ENCODE measurements around the gene CTIF.

Gene CTIF

DNA sequence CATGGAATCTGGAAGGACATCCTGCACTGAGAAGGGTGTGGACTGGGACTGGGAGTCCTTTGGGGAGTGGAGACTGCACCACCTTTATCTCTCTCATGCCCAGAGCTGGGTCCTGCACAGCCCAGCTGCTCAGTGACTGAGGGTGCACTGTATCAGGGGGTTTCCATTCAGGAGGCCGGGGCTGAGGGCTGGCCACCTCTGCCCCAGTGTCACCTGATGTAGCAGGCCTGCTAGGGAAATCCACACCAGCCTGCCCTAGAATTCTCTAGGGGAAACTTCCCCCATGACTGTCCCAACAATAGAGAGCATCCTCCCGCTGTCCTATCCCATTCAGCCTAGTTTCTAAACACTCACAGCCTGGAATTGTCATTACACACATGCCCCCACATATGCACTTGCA lies 116.7 kb downstream of the CTIF start:
- Mint-ChIP-seq H3K36me3 (ENCODE audit: low read depth) (no peaks in the 10 kb centered on the region), H3K27ac (no peak overlapping the region), H3K27me3 (no peaks in the 10 kb centered on the region), H3K4me3 (no peak overlapping the region), H3K9me3 (no peaks in the 10 kb centered on the region), H3K4me1 (ENCODE audit: low read depth) (no peaks in the 10 kb centered on the region)

- Mint-ChIP-seq H3K27me3 (no peaks in the 10 kb centered on the region), H3K9me3 (no peaks in the 10 kb centered on the region), H3K4me1 (ENCODE audit: low read depth) (no peaks in the 10 kb centered on the region), H3K36me3 (ENCODE audit: low read depth) (no peaks in the 10 kb centered on the region), H3K4me3 (no peak overlapping the region), H3K27ac (no peak overlapping the region)
These were observed 117.3 kb downstream of the CTIF start for GRCh38 chr18:48656176-48656575.

- no peaks in the 10 kb centered on the region for H3K9me3 Mint-ChIP-seq
- H3K27ac Mint-ChIP-seq: no peak overlapping the region
- H3K4me1 Mint-ChIP-seq (ENCODE audit: low read depth): no peaks in the 10 kb centered on the region
- no peak overlapping the region for H3K4me3 Mint-ChIP-seq
- no peaks in the 10 kb centered on the region for H3K36me3 Mint-ChIP-seq (ENCODE audit: low read depth)
- no peaks in the 10 kb centered on the region for H3K27me3 Mint-ChIP-seq
These were observed 117.8 kb downstream of the CTIF start for GRCh38 chr18:48656582-48656981.

GRCh38 chr18:48657447-48658120 lies 118.8 kb downstream of the CTIF start:
- no peaks in the 10 kb centered on the region for H3K27me3 Mint-ChIP-seq
- no peak overlapping the region for H3K27ac Mint-ChIP-seq
- H3K36me3 Mint-ChIP-seq (ENCODE audit: low read depth): no peaks in the 10 kb centered on the region
- H3K4me1 Mint-ChIP-seq (ENCODE audit: low read depth): no peaks in the 10 kb centered on the region
- no peak overlapping the region for H3K4me3 Mint-ChIP-seq
- H3K9me3 Mint-ChIP-seq: no peaks in the 10 kb centered on the region

- Mint-ChIP-seq H3K4me3 (no peak overlapping the region), H3K27ac (no peak overlapping the region), H3K4me1 (ENCODE audit: low read depth) (no peaks in the 10 kb centered on the region), H3K9me3 (no peaks in the 10 kb centered on the region), H3K36me3 (ENCODE audit: low read depth) (no peaks in the 10 kb centered on the region), H3K27me3 (no peaks in the 10 kb centered on the region)
These were observed 119.9 kb downstream of the CTIF start for GRCh38 chr18:48658721-48659120.

GRCh38 chr18:48659188-48660009 lies 120.6 kb downstream of the CTIF start:
- Mint-ChIP-seq H3K9me3 (no peaks in the 10 kb centered on the region), H3K36me3 (ENCODE audit: low read depth) (no peaks in the 10 kb centered on the region), H3K27me3 (no peaks in the 10 kb centered on the region), H3K4me1 (ENCODE audit: low read depth) (no peaks in the 10 kb centered on the region), H3K4me3 (no peak overlapping the region), H3K27ac (no peak overlapping the region)

DNA sequence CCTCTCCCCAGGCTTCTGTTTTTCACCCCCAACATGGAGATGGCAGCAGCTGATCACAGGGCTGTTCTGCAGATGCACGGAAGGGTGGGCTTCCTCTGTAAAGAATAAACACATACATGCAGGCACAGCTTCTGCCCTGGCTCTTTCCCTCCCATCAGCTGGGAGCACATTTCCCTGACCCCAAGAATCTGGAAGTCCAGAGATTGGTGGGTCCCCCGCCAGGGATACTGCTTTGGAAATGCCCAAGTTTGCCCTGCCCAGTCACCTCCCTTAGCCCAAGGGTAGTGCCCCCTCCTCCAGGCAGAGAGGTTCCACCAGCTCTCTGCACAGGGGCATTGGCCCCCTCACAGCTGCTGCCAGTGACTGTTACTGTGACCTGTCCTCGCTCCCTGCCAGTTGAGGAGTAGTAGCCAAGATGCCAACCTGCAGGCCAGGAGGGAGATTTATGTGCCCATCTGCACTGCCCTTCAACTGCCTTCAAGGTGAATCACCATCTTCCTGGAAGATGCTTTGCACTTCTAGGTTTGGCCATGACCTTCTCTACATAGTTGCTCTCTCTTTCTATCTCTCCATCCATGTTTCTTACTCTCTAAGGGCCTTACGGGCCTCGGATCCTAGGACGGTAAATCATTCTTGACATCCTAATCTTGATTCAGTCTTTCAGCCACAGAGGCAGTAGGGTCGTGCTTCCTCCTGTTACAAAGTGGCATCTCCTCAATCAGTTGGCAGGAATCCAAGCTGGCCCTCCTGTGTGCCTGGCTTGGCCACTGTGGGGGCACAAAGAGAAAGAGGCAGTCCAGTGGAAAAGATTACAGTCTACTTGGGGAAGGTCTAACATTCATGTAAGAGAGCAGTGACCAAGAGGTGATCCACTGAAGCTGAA lies 121.8 kb downstream of the CTIF start:
- Mint-ChIP-seq H3K4me3 (no peak overlapping the region), H3K27ac (no peak overlapping the region), H3K27me3 (no peaks in the 10 kb centered on the region), H3K9me3 (no peaks in the 10 kb centered on the region), H3K4me1 (ENCODE audit: low read depth) (no peaks in the 10 kb centered on the region), H3K36me3 (ENCODE audit: low read depth) (no peaks in the 10 kb centered on the region)

- peaks cover 5% of the 10 kb centered on the region for H3K36me3 Mint-ChIP-seq (ENCODE audit: low read depth)
- no peaks in the 10 kb centered on the region for H3K4me1 Mint-ChIP-seq (ENCODE audit: low read depth)
- H3K9me3 Mint-ChIP-seq: peaks cover 4% of the 10 kb centered on the region
- H3K4me3 Mint-ChIP-seq: no peak overlapping the region
- H3K27ac Mint-ChIP-seq: no peak overlapping the region
- H3K27me3 Mint-ChIP-seq: peaks cover 3% of the 10 kb centered on the region
These were observed 122.6 kb downstream of the CTIF start for GRCh38 chr18:48661421-48661820.

GRCh38 chr18:48662011-48662661 lies 123.3 kb downstream of the CTIF start:
- H3K27ac Mint-ChIP-seq: no peak overlapping the region
- H3K4me3 Mint-ChIP-seq: no peak overlapping the region
- H3K36me3 Mint-ChIP-seq (ENCODE audit: low read depth): peaks cover 5% of the 10 kb centered on the region
- H3K27me3 Mint-ChIP-seq: peaks cover 3% of the 10 kb centered on the region
- no peaks in the 10 kb centered on the region for H3K4me1 Mint-ChIP-seq (ENCODE audit: low read depth)
- H3K9me3 Mint-ChIP-seq: peaks cover 4% of the 10 kb centered on the region

DNA sequence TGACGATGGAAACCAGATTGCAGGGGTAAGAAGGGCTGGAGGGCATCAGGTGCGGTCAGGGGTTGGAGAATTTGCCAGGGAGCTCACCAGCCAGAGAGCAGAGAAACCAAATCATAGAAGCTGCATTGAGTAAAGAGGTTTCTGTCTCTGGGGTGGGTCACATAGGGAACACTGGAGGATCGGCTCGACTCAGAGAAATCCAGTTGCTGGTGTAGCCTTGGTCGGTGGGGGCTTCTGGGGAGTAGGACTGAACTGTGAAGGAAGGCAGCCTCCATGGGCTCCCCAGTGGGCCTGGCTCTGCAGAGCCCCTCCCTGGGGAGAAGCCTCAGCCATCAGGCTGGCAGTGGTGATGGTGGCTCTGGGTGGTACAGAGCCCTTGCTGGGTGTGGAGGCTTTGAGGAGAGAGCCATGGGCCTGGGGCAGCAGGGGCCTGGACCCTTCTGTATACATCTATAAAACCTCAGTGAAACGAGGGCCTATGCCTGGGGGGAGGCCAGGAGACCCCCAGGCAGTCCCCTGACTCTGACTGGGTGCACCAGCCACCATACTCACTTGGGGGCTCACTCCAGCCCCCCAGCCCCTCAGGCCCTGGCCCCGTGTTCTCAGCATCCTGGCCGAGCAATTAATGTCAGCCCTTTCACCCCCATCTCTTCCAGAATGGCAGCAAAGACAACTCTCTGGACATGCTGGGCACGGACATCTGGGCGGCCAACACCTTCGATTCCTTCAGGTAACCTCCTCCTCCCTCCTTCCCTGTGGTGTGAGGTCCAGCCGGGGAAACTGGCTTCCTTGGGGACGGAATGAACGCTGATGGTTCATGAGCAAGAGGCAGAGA lies 124.5 kb downstream of the CTIF start:
- Mint-ChIP-seq H3K4me1 (ENCODE audit: low read depth) (no peaks in the 10 kb centered on the region), H3K9me3 (peaks cover 4% of the 10 kb centered on the region), H3K36me3 (ENCODE audit: low read depth) (peaks cover 5% of the 10 kb centered on the region), H3K4me3 (no peak overlapping the region), H3K27ac (no peak overlapping the region), H3K27me3 (peaks cover 3% of the 10 kb centered on the region)

GRCh38 chr18:48663931-48664847 lies 125.4 kb downstream of the CTIF start:
- H3K4me1 Mint-ChIP-seq (ENCODE audit: low read depth): no peaks in the 10 kb centered on the region
- H3K36me3 Mint-ChIP-seq (ENCODE audit: low read depth): peaks cover 5% of the 10 kb centered on the region
- H3K27ac Mint-ChIP-seq: no peak overlapping the region
- H3K4me3 Mint-ChIP-seq: no peak overlapping the region
- peaks cover 4% of the 10 kb centered on the region for H3K9me3 Mint-ChIP-seq
- peaks cover 3% of the 10 kb centered on the region for H3K27me3 Mint-ChIP-seq

DNA sequence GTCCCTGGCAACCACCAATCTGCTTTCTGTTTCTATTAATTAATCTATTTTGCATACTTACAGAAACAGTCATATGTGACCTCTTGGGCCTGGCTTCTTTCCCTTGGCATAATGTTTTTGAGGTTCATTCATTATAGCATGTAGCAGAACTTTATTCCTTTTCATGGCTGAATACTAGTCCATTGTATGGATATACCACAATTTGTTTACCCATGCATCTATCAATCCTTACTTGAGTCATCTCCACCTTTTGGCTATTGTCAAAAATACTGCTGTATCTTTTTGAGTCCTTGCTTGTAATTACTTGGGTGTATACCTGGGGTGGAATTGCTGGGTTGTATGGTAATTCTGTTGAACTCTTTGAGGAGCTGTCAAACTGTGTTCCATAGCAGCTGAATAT lies 126.8 kb downstream of the CTIF start:
- peaks cover 3% of the 10 kb centered on the region for H3K27me3 Mint-ChIP-seq
- H3K9me3 Mint-ChIP-seq: peaks cover 4% of the 10 kb centered on the region

GRCh38 chr18:48666613-48667012 lies 127.8 kb downstream of the CTIF start:
- Mint-ChIP-seq H3K27me3 (peaks cover 3% of the 10 kb centered on the region), H3K36me3 (ENCODE audit: low read depth) (peaks cover 11% of the 10 kb centered on the region), H3K9me3 (peaks cover 8% of the 10 kb centered on the region), H3K4me1 (ENCODE audit: low read depth) (no peaks in the 10 kb centered on the region), H3K4me3 (no peak overlapping the region), H3K27ac (no peak overlapping the region)

More for the DNA sequence above, 126.8 kb downstream of the CTIF start:
- Mint-ChIP-seq H3K4me3 (no peak overlapping the region), H3K4me1 (ENCODE audit: low read depth) (no peaks in the 10 kb centered on the region), H3K27ac (no peak overlapping the region), H3K36me3 (ENCODE audit: low read depth) (peaks cover 5% of the 10 kb centered on the region)

All from stimulated activated naive CD8-positive, alpha-beta T cell treated with anti-CD3 and anti-CD28 coated beads, Interleukin-15, Interleukin-2, amounts not matched to agents 100 ng/mL and 50 ng/mL, for 24 hours (primary cell).